HG02970 (cell line): Measurements from ENCODE around the gene CHAC1.
"Not testable (repeated sequence)": the region's sequence is repeated elsewhere in the genome, so short reads cannot be mapped to it uniquely, and the experiment has no call there.

ENCODE experiments used
- ATAC-seq: cut with Tn5 transposase; IDR thresholded peaks from one replicate; pipeline ENCODE4 v1.9.1; 2021; ENCODE audit warnings: mild to moderate bottlenecking, moderate library complexity, moderate number of reproducible peaks; ENCODE audit not compliant: unreplicated experiment, low FRiP score

CHAC1 gene

DNA sequence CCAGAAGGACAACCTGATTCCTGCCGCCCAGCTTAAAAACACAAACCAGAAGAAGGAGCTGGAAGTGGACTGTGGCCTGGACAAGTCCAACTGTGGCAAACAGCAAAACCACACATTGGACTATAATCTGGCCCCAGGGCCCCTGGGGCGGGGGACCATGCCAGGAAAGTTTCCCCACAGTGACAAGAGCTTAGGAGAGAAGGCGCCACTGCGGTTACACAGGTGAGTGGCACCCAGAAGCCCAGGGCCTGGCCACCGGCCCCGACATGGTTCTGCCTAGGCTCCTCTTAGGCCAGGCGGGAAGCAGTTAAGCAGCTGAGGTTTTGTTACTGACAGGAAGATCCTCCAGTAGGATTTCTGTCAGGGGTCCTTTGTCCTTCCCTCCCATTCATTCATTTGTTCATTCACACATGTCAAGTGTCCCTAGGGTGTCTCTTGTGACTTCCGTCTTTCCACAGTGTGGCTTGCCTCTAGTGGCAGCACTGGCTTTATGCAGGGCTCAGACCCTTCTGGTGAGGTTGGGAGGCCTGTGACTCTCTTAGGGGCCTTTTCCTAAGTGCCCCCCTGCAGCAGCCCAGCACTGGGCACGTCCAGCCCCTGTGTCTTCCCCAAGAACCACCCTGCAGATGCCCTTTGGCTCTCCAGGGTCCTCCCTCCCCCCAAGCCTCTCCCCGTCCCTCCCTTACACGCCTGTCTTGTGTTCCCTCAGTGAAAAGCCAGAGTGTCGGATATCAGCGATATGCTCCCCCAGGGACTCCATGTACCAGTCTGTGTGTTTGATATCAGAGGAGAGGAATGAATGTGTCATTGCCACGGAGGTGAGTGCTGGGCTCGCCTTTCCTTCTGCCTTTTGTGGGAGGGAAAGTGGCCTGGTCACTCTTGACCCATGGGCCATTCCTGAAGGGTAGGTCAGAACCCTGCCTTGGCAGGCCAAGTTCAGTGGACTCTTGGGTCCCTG lies 16.3 kb upstream of the CHAC1 start:
- no peak for ATAC-seq

DNA sequence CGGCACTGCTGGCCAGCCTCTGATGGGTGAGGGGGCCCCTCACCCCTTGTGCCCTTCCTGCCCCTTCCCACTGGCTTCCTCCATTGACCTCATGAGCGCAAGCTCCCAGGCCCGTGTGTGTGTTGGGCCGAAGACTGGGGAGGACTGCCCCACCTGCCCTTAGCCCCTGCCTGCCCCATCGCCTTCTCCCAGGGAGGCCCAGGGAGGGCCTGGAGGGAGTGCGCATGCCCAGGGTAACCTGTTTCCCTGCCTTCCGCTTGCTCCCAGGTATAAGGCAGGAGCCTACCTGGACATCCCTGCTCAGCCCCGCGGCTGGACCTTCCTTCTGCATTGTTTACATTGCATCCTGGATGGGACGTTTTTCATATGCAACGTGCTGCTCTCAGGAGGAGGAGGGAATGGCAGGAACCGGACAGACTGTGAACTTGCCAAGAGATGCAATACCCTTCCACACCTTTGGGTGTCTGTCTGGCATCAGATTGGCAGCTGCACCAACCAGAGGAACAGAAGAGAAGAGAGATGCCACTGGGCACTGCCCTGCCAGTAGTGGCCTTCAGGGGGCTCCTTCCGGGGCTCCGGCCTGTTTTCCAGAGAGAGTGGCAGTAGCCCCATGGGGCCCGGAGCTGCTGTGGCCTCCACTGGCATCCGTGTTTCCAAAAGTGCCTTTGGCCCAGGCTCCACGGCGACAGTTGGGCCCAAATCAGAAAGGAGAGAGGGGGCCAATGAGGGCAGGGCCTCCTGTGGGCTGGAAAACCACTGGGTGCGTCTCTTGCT lies 15.3 kb upstream of the CHAC1 start:
- no peak for ATAC-seq

DNA sequence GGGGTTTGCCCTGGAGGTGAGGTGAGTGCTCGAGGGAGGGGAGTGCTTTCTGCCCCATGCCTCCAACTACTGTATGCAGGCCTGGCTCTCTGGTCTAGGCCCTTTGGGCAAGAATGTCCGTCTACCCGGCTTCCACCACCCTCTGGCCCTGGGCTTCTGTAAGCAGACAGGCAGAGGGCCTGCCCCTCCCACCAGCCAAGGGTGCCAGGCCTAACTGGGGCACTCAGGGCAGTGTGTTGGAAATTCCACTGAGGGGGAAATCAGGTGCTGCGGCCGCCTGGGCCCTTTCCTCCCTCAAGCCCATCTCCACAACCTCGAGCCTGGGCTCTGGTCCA lies 14.8 kb upstream of the CHAC1 start:
- no peak for ATAC-seq

DNA sequence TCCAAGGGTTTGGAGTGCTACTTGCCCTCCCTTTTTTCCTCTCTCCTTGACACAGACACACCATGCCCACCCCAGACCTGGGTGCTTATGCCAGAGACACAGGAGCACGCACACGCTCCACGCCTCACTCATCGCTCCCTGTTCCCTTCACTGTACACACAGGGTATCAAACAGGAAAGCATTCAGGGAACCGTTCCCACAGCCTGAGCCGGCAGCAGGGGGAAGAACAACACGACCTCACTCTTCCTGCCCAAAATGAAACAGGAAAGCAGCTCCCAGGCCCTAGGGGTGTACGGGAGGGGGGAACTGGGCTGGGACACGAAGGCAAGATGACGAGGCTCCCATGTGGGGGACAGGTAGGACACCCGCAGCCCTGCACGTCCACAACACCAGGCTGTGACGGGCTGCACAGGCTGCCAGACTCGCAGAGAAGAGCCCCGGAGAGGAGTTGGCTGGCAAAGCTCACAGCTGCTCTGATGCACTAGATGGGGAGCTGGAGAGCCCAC lies 12.9 kb upstream of the CHAC1 start:
- no peak for ATAC-seq

DNA sequence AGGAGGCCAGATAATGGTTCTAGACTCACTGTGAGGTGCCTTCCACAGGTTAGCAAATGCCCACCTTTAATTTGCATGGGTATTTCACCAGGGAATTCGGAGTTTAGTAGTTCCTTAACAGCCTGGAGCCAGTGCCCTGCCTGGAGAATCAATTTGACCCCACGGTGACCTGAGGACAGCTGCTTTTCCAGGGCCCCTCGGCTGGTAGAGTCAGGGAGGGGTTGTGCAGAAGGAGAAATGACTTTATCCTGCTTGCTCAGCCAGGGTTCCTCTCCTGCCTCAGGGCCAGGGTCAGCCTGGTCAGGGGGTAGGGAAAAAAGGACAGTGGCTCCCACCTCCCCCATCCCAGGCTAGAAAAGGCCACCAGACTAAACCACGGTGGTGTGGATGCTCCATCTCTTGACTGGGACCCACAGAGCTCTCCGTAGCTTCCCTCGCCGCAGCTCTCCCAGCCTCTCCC lies 12.2 kb upstream of the CHAC1 start:
- no peak for ATAC-seq

DNA sequence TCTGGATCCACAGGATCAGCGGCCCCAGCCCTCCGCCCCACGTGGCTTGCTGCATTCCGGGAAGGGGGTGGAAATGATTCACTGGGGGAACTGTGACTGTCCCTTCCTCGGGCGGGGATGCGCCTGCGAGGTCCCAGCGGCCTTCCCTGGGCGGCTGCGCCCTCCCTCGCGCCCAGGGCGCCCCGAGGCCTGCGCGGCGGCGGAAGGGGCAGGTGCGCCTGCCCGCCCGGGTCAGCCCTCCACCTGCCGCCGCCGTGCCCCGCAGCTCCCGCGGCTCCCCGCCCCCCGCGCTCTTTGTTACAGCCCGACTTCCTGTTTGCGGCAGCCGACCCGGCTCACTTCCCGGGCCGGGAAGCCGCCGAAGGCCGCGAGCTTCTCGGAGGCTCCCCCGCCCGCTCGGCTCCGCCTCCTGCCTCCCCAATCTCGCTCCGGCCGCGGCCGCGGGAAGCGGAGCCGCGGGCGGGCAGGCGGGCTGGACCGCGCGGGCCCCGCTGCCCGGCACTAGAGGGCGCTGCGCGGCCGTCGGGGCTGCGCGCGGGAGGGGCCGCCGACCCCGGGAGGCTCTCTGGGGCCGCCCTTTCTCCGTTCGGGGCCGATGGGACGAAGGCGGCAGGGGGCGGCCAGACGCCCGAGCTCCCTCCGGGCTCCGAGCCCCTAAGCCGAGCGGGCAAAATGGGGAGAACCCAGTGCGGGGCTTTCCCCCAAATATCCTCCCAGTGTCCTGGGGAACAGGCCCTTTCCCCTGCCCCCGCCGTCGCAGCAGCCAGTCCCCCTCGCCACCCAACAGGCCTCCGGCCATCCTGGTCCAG lies 11.5 kb upstream of the CHAC1 start:
- peak; percentile 64 for ATAC-seq

DNA sequence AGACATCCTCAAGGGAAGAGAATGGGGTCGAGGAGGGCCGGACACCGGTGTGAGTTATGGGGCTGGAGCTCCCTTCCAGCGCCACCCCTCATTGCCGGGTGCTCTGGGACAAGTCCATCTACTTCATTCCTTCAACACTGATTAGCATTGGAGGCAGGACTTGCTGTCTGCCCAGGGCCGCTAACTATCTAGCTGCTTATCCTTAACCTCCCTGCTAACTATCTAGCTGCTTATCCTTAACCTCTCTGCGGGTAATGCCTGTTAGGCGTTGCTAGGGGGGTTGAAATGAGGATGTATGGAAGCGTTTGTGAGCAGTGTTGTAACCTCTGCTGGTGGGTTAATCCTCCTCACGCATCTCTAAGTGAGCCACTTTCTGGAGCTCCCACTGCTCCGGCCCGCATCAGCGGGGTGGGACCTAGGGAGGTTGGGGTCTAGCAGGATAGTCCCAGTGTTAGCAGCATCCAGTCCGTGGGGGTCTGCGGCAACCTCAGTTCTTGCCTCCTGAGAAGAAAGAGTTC lies 10.9 kb upstream of the CHAC1 start:
- ATAC-seq: no peak

DNA sequence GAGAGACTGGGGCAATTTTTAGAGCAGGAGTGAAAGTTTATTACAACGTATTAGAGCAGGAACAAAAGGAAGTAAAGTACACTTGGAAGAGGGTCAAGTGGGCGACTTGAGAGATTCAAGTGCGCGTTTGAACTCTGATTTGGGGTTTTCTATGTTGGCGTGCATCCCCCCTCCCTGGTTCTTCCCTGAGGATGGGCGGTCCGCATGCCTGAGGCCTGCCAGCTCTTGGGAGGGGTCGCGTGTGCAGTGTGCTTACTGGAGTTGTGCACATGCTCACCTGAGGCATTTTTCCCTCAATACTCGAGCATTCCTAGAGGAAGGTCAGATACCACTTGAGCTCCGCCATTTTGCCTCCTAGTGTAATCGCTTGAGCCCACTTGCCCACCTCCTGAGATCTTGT lies 10.4 kb upstream of the CHAC1 start:
- no peak for ATAC-seq

DNA sequence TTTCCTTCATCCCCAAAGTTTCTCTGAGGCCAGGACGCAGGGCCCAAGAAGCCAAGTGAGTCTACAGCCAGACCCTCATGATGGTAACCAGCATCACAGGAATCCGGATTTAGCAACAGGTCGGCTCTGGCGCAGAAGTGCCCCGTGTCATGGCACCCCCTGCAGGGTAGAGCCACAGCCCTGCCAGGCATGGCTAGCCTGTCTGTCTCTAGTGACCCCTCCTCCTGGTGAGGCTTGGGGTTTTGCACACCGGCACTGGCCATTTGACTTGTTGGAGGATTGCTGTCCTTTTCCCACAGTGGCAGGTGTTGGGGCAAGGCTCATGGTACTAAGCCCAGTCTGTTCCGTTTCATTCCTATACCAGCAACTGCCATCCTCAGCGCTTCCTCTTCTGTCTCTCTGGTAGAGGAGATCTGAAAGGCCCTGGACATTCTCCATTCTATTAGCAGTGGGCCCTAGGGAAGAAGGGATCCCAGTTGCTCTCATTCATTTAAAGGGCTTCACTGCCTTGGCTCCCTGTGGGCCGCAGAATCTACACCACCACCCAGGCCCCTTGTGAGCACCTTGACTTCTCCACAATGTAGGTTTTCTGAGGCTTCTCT lies 9.4 kb upstream of the CHAC1 start:
- no peak for ATAC-seq

DNA sequence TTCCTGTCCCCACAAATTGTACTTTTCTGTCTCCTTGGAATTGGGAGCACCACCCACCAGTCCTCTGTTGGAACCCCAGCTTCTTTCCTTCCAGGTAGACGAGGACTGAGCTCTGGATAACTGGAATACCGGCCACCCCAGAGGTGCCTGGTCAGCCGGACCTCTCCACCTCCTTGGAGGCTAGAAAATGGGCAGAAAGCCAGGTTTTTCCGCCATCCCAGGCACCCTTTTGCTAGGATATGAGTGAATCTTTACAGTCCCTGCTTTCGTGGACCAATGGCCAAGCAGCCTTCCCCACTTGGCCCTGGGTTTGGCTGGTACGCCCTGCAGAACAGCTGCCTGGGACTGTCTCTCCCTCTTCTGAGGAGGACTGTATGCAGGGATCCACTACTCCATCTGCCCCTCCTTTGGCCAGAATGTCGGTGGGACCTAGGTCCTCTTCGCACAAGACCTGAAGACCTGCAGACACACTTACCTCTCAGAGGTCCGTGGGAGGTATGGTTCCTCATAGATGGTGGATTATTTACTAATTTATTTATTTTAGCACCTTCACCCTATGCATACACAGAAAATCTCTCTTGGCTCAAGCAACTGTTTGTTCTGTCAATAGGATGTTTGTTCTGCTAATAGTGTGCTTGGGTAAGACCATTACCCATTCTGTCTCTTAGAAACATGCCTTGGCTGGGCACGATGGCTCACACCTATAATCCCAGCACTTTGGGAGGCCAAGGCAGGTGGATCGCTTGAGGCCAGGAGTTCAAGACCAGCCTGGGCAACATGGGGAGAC lies 8.6 kb upstream of the CHAC1 start:
- ATAC-seq: no peak

DNA sequence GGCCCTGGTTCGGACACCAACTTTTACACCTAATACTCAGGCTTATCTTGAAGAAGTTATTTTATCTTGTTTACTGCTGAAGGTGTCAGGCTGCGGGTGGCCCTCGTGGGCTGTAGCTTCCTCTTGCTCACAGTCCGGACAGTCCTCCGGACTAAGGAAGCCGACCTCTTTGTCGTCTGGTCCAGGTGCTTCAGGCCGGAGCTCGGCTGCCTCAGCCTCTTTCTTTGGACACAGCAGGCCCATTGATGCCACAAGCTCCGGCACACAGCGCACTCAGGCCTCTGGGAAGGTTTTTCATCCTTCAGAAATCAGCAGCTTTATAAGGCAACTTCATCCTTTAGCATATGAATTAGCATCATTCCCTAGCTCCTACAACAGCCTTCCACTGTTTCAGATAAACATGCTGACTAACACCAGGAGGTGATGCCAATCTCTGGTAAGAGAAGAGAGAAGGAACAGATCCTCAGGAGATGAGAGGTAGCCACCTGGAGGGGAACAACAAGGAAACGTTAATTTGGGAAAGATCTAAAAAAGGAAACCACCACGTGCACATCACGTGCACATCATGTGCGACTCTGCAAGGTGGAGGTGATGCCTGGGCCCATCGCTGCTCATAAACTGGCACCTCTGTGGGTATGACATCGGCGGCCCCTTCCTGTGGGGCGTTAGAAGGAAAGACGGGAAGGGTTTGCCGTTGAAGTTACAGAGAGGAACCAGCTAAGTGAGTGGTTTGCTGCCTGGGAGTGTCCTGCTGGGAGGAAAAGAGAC lies 4.4 kb upstream of the CHAC1 start:
- no peak for ATAC-seq

DNA sequence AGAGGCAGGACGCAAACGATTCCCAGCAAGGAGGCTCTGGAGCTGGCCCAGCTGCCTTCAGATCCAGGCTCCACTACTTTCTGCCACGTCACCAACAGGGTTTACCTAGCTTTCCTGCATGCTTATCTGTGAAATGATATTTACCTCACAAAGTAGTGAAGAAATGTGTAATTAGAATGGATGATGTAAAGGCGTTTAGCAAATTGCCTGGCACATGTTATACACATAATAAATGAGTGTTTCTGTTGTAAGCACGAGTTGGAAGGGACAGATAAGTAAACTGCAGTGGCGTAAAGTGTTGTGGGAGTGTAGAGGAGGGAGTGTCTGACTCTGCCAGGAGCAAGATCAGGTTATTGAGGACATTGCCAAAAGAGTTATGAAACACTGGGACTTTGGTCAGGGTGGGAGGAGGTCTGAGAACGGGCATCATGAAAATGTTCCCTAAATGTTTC lies 3.5 kb upstream of the CHAC1 start:
- no peak for ATAC-seq

DNA sequence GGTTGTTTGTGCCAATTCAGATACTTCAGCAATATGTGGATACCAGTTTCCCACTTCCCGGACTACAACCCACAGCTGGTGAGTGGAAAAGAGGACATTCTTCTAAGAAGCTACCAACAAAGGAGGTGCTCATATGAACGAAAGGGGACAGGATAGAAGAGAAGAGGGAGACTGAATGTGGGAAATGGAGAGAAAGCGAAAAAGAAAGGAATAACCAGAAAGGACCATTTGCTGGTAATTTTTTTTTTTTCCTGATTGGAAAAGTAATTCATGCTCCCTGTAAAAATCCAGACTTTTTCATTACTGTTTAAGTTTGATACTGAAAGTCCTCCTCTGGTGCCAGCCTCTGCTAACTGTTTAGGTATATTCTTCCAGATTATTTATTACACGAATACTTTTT lies 1.5 kb upstream of the CHAC1 start:
- no peak for ATAC-seq

DNA sequence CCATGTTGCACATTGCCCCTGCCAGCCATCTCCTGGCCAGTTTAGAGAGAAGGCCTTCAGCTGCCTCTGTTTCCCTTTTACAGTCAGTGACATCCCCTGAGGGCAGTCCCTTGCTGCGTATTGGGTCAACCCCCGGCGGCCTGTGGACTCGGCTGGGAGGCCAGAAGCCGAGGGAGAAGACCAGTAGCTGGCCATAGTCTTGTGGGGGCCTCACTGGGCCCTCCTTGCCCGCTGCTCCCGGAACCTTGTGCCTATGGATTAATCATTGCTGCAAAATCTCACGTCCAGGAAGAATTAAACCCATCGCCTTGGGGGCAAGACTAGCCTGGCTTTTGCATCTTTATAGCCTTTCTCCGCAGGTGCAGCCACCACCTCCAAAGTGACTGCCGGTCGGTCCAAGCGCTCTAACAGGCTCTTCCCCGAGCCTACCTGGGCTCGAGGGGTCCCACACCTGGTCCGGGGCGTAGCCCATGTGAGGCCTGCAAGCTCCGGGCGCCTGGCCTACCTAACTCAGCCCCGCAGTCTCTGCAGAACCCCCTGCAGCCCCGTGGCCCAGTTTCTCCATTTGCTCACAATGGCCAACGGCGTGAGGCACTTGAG lies 870 bp upstream of the CHAC1 start:
- ATAC-seq: no peak

DNA sequence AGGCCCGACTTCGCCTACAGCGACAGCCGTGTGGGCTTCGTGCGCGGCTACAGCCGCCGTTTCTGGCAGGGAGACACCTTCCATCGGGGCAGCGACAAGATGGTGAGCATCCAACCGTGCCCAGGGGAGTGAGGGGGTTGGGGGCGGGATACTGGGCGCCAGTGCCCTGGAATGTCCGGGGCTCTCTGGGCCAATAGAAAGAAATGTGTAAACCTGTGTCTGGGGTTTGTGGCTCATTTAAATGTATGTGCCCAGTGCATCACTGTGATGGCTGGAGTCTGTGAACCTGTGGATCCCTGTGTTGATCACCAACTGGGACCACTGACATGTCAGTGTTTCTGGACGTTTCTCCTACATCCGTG lies 423 bp downstream of the CHAC1 start:
- peak; percentile 8 for ATAC-seq

DNA sequence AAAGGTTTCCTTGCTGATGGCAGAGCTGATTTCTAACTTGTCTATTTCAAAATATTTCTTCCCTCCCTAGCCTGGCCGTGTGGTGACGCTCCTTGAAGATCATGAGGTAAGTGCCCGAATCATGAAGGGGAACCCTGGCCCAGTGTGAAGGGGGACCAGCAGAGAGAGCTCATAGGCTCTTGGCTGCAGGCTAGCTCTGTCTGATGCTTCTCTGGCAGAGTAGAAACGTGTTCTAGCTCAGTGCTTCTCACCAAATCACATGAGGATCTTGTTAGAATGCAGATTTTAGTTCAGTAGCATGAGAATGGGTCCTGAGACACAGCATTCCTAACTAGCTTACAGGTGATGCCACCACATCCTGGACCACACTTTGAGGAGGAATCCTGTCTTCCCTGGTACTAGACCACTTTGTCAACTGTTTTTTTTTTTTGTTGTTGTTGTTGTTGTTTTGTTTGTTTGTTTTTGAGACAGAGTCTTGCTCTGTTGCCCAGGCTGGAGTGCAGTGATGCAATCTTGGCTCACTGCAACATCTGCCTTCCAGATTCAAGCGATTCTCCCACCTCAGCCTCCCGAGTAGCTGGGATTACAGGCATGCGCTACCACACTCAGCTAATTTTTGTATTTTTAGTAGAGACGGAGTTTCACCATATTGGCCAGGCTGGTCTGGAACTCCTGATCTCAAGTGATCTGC lies 1.0 kb downstream of the CHAC1 start:
- ATAC-seq: not testable (repeated sequence)

DNA sequence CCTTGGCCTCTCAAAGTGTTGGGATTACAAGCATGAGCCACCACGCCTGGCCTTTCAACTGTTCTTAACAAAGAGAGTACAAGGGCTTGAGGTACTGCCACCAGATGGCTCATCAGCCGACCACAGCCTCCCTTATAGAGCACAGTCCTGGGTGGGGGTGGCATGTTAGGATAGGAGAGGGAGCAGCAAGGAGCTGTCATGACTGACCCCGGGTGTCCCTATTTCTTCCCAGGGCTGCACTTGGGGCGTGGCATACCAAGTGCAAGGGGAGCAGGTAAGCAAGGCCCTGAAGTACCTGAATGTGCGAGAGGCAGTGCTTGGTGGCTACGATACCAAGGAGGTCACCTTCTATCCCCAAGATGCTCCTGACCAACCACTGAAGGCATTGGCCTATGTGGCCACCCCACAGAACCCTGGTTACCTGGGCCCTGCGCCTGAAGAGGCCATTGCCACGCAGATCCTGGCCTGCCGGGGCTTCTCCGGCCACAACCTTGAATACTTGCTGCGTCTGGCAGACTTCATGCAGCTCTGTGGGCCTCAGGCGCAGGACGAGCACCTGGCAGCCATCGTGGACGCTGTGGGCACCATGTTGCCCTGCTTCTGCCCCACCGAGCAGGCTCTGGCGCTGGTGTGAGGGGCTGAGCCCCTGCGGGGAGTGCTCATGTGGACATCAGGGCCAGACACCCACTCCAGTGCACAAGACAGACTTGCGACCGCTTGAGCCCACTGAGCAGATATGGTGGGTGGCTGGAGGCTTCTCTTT lies 2.1 kb downstream of the CHAC1 start:
- no peak for ATAC-seq
